ENCODE results near the gene PALM. TPM values are rescaled to one million over a fixed set of nuclear protein-coding genes. Genes with fewer than 3 reads are reported as not detected.

Gene PALM
- total RNA-seq, 1 experiment from 2014 or later = 43.7 TPM

GRCh38 chr19:795073-795611 is 86.4 kb downstream of the PALM start:
- intact Hi-C loops (cut with micrococcal nuclease) = loop anchor here (10.0 kb wide), 1 partner anchor 450 kb away; the partner anchor contains the start of genes ATP5F1D and MIDN
- Histone ChIP-seq H3K36me3 (ENCODE audit: control insufficient read depth in 1 of 2, insufficient read depth in 2 of 2, low read length in 2 of 2) (peaks cover 3 to 18% of the 10 kb centered on the region in 2 experiments; a peak in 2 of 4 replicates), H3K27ac (ENCODE audit: low read depth, low read length) (no peak overlapping the region), H3K27me3 (ENCODE audit: insufficient read depth, low read length) (no peaks in the 10 kb centered on the region), H2AFZ (ENCODE audit: low read depth, low read length, poor library complexity, severe bottlenecking) (no peak overlapping the region), H4K20me1 (ENCODE audit: insufficient read depth) (peaks cover 15% of the 10 kb centered on the region; the same call in 1 of the 2 replicates), H3K9ac (ENCODE audit: low read length) (no peak overlapping the region), H3K4me2 (ENCODE audit: low read length) (no peak overlapping the region), H3K9me3 (ENCODE audit: control insufficient read depth in 1 of 2, insufficient read depth in 1 of 2, low read depth in 1 of 2, low read length in 2 of 2) (no peaks in the 10 kb centered on the region), H3K79me2 (ENCODE audit: insufficient read depth, low read length) (peaks cover 24% of the 10 kb centered on the region), H3K9me2 (ENCODE audit: insufficient read depth) (no peaks in the 10 kb centered on the region), H3K4me1 (ENCODE audit: control insufficient read depth in 1 of 2, insufficient read depth in 2 of 2, low read length in 2 of 2) (peaks cover 10 to 22% of the 10 kb centered on the region in 2 experiments), H3K4me3 (replicated peaks in 1 of 2; ENCODE audit: low read depth in 1 of 2, low read length in 2 of 2) (no peak overlapping the region)
- RAD21 ChIA-PET (ENCODE audit: low non-redundant PET in 1 of 2, low total read pairs in 2 of 2, uncharacterized antibody in 2 of 2, unreplicated experiment in 2 of 2) = no interaction called here
- TF ChIP-seq RAD21 (IDR thresholded peaks at IDR 0.05; ENCODE audit: low read depth) = no peak
- no peak for TF ChIP-seq MAX (IDR thresholded peaks at IDR 0.05)
- TF ChIP-seq POLR2AphosphoS5 (IDR thresholded peaks at IDR 0.05; ENCODE audit: low read depth, low read length) = no peak
- TF ChIP-seq POLR2A (IDR thresholded peaks at IDR 0.05; ENCODE audit: borderline replicate concordance, extremely low read depth, insufficient read depth, insufficient read length) = no peak
- TF ChIP-seq, protein P1, sequence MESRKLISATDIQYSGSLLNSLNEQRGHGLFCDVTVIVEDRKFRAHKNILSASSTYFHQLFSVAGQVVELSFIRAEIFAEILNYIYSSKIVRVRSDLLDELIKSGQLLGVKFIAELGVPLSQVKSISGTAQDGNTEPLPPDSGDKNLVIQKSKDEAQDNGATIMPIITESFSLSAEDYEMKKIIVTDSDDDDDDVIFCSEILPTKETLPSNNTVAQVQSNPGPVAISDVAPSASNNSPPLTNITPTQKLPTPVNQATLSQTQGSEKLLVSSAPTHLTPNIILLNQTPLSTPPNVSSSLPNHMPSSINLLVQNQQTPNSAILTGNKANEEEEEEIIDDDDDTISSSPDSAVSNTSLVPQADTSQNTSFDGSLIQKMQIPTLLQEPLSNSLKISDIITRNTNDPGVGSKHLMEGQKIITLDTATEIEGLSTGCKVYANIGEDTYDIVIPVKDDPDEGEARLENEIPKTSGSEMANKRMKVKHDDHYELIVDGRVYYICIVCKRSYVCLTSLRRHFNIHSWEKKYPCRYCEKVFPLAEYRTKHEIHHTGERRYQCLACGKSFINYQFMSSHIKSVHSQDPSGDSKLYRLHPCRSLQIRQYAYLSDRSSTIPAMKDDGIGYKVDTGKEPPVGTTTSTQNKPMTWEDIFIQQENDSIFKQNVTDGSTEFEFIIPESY (IDR thresholded peaks at IDR 0.05; ENCODE audit: extremely low read depth, insufficient replicate concordance, low read length) = no peak
- TF ChIP-seq, protein P2, sequence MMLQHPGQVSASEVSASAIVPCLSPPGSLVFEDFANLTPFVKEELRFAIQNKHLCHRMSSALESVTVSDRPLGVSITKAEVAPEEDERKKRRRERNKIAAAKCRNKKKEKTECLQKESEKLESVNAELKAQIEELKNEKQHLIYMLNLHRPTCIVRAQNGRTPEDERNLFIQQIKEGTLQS (IDR thresholded peaks at IDR 0.05) = no peak
- no peak for TF ChIP-seq EGR1 (IDR thresholded peaks at IDR 0.05; ENCODE audit: low read depth)
- no peak for TF ChIP-seq YY1 (IDR thresholded peaks at IDR 0.05; ENCODE audit: extremely low read depth, insufficient replicate concordance, low read depth, low read length)
- no peak for TF ChIP-seq SIN3A (IDR thresholded peaks at IDR 0.05; ENCODE audit: low read depth)
- no peak for TF ChIP-seq EZH2 (IDR thresholded peaks at IDR 0.05)
- no peak for TF ChIP-seq SP1 (IDR thresholded peaks at IDR 0.05; ENCODE audit: low read depth)
- TF ChIP-seq, protein P3, sequence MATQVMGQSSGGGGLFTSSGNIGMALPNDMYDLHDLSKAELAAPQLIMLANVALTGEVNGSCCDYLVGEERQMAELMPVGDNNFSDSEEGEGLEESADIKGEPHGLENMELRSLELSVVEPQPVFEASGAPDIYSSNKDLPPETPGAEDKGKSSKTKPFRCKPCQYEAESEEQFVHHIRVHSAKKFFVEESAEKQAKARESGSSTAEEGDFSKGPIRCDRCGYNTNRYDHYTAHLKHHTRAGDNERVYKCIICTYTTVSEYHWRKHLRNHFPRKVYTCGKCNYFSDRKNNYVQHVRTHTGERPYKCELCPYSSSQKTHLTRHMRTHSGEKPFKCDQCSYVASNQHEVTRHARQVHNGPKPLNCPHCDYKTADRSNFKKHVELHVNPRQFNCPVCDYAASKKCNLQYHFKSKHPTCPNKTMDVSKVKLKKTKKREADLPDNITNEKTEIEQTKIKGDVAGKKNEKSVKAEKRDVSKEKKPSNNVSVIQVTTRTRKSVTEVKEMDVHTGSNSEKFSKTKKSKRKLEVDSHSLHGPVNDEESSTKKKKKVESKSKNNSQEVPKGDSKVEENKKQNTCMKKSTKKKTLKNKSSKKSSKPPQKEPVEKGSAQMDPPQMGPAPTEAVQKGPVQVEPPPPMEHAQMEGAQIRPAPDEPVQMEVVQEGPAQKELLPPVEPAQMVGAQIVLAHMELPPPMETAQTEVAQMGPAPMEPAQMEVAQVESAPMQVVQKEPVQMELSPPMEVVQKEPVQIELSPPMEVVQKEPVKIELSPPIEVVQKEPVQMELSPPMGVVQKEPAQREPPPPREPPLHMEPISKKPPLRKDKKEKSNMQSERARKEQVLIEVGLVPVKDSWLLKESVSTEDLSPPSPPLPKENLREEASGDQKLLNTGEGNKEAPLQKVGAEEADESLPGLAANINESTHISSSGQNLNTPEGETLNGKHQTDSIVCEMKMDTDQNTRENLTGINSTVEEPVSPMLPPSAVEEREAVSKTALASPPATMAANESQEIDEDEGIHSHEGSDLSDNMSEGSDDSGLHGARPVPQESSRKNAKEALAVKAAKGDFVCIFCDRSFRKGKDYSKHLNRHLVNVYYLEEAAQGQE (IDR thresholded peaks at IDR 0.05; ENCODE audit: low read depth) = no peak
- TF ChIP-seq TCF7L2 (IDR thresholded peaks at IDR 0.05; ENCODE audit: borderline replicate concordance, extremely low read depth, insufficient read depth, insufficient read length) = no peak
- no peak for TF ChIP-seq FOSL1 (IDR thresholded peaks at IDR 0.05; ENCODE audit: low read depth)
- no peak for TF ChIP-seq CBX3 (IDR thresholded peaks at IDR 0.05; ENCODE audit: low read depth)
- TF ChIP-seq ELF1 (IDR thresholded peaks at IDR 0.05; ENCODE audit: borderline replicate concordance, low read depth) = no peak
- no peak for TF ChIP-seq ZFX (IDR thresholded peaks at IDR 0.05)
- TF ChIP-seq ZNF274 (IDR thresholded peaks at IDR 0.05; ENCODE audit: low read depth, low read length) = no peak
- POLR2A ChIA-PET = interaction anchor here (1.3 kb wide), 1 partner anchor 129 kb away, joined by 3 read pairs; no protein-coding TSS in a partner anchor
- CTCF ChIA-PET = no interaction called here
- DNase-seq (ENCODE audit: low read depth, low spot score) (no peak), ATAC-seq (no peak)
- BruUV-seq (replicated peaks) = no TSS peak
